BLaER1 treated with 17β-estradiol and CSF1 and Interleukin-3, amounts not matched to agents 10 nM and 100 nM (cell line): ENCODE measurements around the gene TMSB4X.

Source experiments
- H3K27ac ChIP-seq, 11 experiments: shearing (Covaris generic); formaldehyde crosslinking; 2 replicates each; pipeline ENCODE4 v1.8.1; 2022
- H3K27me3 ChIP-seq, 11 experiments: shearing (Covaris generic); formaldehyde crosslinking; 2 replicates each; pipeline ENCODE4 v1.8.1; 2022
- H3K36me3 ChIP-seq, 11 experiments: shearing (Covaris generic); formaldehyde crosslinking; 2 replicates each; pipeline ENCODE4 v1.8.1; 2022
- H3K4me1 ChIP-seq, 10 experiments: shearing (Covaris generic); formaldehyde crosslinking; 2 replicates each; pipeline ENCODE4 v1.8.1; 2022
- H3K4me2 ChIP-seq, 11 experiments: shearing (Covaris generic); formaldehyde crosslinking; 2 replicates each; pipeline ENCODE4 v1.8.1; 2022
- H3K4me3 ChIP-seq, 10 experiments: shearing (Covaris generic); formaldehyde crosslinking; 2 replicates each; pipeline ENCODE4 v1.8.1; 2022
- H3K9ac ChIP-seq, 11 experiments: shearing (Covaris generic); formaldehyde crosslinking; 2 replicates each; pipeline ENCODE4 v1.8.1; 2022
- H3K9me3 ChIP-seq, 11 experiments: shearing (Covaris generic); formaldehyde crosslinking; replicated peaks in 1 of 11; 2 replicates each; pipeline ENCODE4 v1.8.1; 2022
- H4K20me1 ChIP-seq, 11 experiments: shearing (Covaris generic); formaldehyde crosslinking; 2 replicates each; pipeline ENCODE4 v1.8.1; 2022
- Cebpa-rat ChIP-seq, 11 experiments: shearing (Covaris generic); IDR thresholded peaks; 2 replicates each; pipeline ENCODE4 v1.8.1; 2022

TMSB4X gene

GRCh38 chrX:12945494-12945893 lies 29.4 kb upstream of the TMSB4X start:
- TF ChIP-seq Cebpa-rat (IDR thresholded peaks at IDR 0.05), result no peak

GRCh38 chrX:12946406-12946805 lies 28.5 kb upstream of the TMSB4X start:
- peaks cover 0 to 28% (median 4%) of the 10 kb centered on the region in 11 experiments; a peak in 7 of 22 replicates for H4K20me1 ChIP-seq
- no peak overlapping the region for H3K4me3 ChIP-seq
- peaks cover 0 to 32% (median 18%) of the 10 kb centered on the region in 11 experiments; a peak in 12 of 22 replicates for H3K27me3 ChIP-seq
- TF ChIP-seq Cebpa-rat (IDR thresholded peaks at IDR 0.05), result no peak
- H3K27ac ChIP-seq, result peak overlapping the region in 3 of 11 experiments; percentile 65 to 97 (median 94); a peak in 3 of 22 replicates
- H3K9ac ChIP-seq, result peak overlapping the region in 2 of 11 experiments; percentile 17 to 45; a peak in 3 of 22 replicates
- no peaks in the 10 kb centered on the region for H3K36me3 ChIP-seq
- H3K9me3 ChIP-seq, result peaks cover 0 to 1% (median 0%) of the 10 kb centered on the region in 11 experiments; a peak in 1 of 22 replicates
- H3K4me1 ChIP-seq, result peaks cover 44 to 57% (median 46%) of the 10 kb centered on the region in 10 experiments
- peak overlapping the region in 3 of 11 experiments; percentile 27 to 93 (median 92); a peak in 4 of 22 replicates for H3K4me2 ChIP-seq

More at GRCh38 chrX:12945494-12945893, 29.4 kb upstream of the TMSB4X start:
- no peak overlapping the region for H3K4me2 ChIP-seq
- H4K20me1 ChIP-seq, result peaks cover 0 to 21% (median 4%) of the 10 kb centered on the region in 11 experiments; a peak in 7 of 22 replicates
- peaks cover 0 to 38% (median 22%) of the 10 kb centered on the region in 11 experiments; a peak in 14 of 22 replicates for H3K27me3 ChIP-seq
- H3K4me3 ChIP-seq, result no peak overlapping the region
- H3K9me3 ChIP-seq, result peaks cover 3 to 10% (median 5%) of the 10 kb centered on the region in 11 experiments; a peak in 21 of 22 replicates
- no peak overlapping the region for H3K27ac ChIP-seq
- no peak overlapping the region for H3K9ac ChIP-seq
- peaks cover 35 to 48% (median 37%) of the 10 kb centered on the region in 10 experiments for H3K4me1 ChIP-seq
- no peaks in the 10 kb centered on the region for H3K36me3 ChIP-seq

GRCh38 chrX:12946838-12947544 lies 27.9 kb upstream of the TMSB4X start:
- Histone ChIP-seq H3K27me3 (peaks cover 0 to 32% (median 16%) of the 10 kb centered on the region in 11 experiments; a peak in 12 of 22 replicates), H3K4me1 (peaks cover 50 to 63% (median 52%) of the 10 kb centered on the region in 10 experiments), H3K36me3 (no peaks in the 10 kb centered on the region), H4K20me1 (peaks cover 0 to 28% (median 4%) of the 10 kb centered on the region in 11 experiments; a peak in 7 of 22 replicates), H3K4me3 (no peak overlapping the region), H3K9me3 (no peaks in the 10 kb centered on the region), H3K4me2 (peak overlapping the region; percentile 19 to 93 (median 82)), H3K27ac (peak overlapping the region; percentile 46 to 99 (median 79); a peak in 21 of 22 replicates), H3K9ac (peak overlapping the region; percentile 51 to 75 (median 64); a peak in 20 of 22 replicates)
- TF ChIP-seq Cebpa-rat (IDR thresholded peaks at IDR 0.05), result no peak

GRCh38 chrX:12947545-12948235 lies 27.2 kb upstream of the TMSB4X start:
- peak overlapping the region; percentile 39 to 93 (median 82) for H3K4me2 ChIP-seq
- H3K4me3 ChIP-seq, result no peak overlapping the region
- H3K9me3 ChIP-seq, result no peaks in the 10 kb centered on the region
- peaks cover 51 to 70% (median 58%) of the 10 kb centered on the region in 10 experiments for H3K4me1 ChIP-seq
- no peaks in the 10 kb centered on the region for H3K36me3 ChIP-seq
- peak overlapping the region in 10 of 11 experiments; percentile 51 to 75 (median 66); a peak in 19 of 22 replicates for H3K9ac ChIP-seq
- H4K20me1 ChIP-seq, result peaks cover 0 to 28% (median 4%) of the 10 kb centered on the region in 11 experiments; a peak in 7 of 22 replicates
- H3K27ac ChIP-seq, result peak overlapping the region; percentile 52 to 99 (median 79); a peak in 20 of 22 replicates
- no peak for TF ChIP-seq Cebpa-rat (IDR thresholded peaks at IDR 0.05)
- H3K27me3 ChIP-seq, result peaks cover 0 to 27% (median 13%) of the 10 kb centered on the region in 11 experiments; a peak in 11 of 22 replicates

GRCh38 chrX:12948495-12948894 lies 26.4 kb upstream of the TMSB4X start:
- Histone ChIP-seq H3K27me3 (peaks cover 0 to 21% (median 12%) of the 10 kb centered on the region in 11 experiments; a peak in 10 of 22 replicates), H3K9me3 (no peaks in the 10 kb centered on the region), H4K20me1 (peaks cover 0 to 28% (median 4%) of the 10 kb centered on the region in 11 experiments; a peak in 7 of 22 replicates), H3K4me3 (no peak overlapping the region), H3K27ac (peak overlapping the region in 10 of 11 experiments; percentile 65 to 99 (median 80); a peak in 15 of 22 replicates), H3K36me3 (no peaks in the 10 kb centered on the region), H3K4me2 (peak overlapping the region in 10 of 11 experiments; percentile 64 to 93 (median 82); a peak in 18 of 22 replicates), H3K4me1 (peaks cover 58 to 78% (median 66%) of the 10 kb centered on the region in 10 experiments), H3K9ac (no peak overlapping the region; a peak in 1 of 22 replicates)
- no peak for TF ChIP-seq Cebpa-rat (IDR thresholded peaks at IDR 0.05)

- Histone ChIP-seq H4K20me1 (peaks cover 0 to 28% (median 4%) of the 10 kb centered on the region in 11 experiments; a peak in 7 of 22 replicates), H3K4me1 (peaks cover 67 to 86% (median 75%) of the 10 kb centered on the region in 10 experiments), H3K9me3 (no peaks in the 10 kb centered on the region), H3K9ac (peak overlapping the region; percentile 17 to 80 (median 71); a peak in 18 of 22 replicates), H3K4me2 (peak overlapping the region; percentile 64 to 93 (median 82)), H3K4me3 (no peak overlapping the region), H3K27me3 (peaks cover 0 to 21% (median 12%) of the 10 kb centered on the region in 11 experiments; a peak in 10 of 22 replicates), H3K27ac (peak overlapping the region; percentile 46 to 99 (median 81); a peak in 21 of 22 replicates), H3K36me3 (no peaks in the 10 kb centered on the region)
- TF ChIP-seq Cebpa-rat (IDR thresholded peaks at IDR 0.05), result no peak
Observed at GRCh38 chrX:12949205-12949926, 25.5 kb upstream of the TMSB4X start.

- peak overlapping the region in 6 of 10 experiments; percentile 8 to 50 (median 33); a peak in 11 of 20 replicates for H3K4me3 ChIP-seq
- H3K4me1 ChIP-seq, result peaks cover 74 to 94% (median 82%) of the 10 kb centered on the region in 10 experiments
- no peaks in the 10 kb centered on the region for H3K9me3 ChIP-seq
- H3K4me2 ChIP-seq, result peak overlapping the region; percentile 64 to 93 (median 82)
- peak overlapping the region; percentile 65 to 99 (median 81) for H3K27ac ChIP-seq
- H3K27me3 ChIP-seq, result peaks cover 0 to 24% (median 11%) of the 10 kb centered on the region in 11 experiments; a peak in 10 of 22 replicates
- H3K9ac ChIP-seq, result peak overlapping the region; percentile 59 to 82 (median 71)
- H3K36me3 ChIP-seq, result no peaks in the 10 kb centered on the region
- peaks cover 0 to 28% (median 4%) of the 10 kb centered on the region in 11 experiments; a peak in 7 of 22 replicates for H4K20me1 ChIP-seq
- peak in 3 of 11 experiments; percentile 9 to 15 (median 15); a peak in 2 of 22 replicates for TF ChIP-seq Cebpa-rat (IDR thresholded peaks at IDR 0.05)
Observed at GRCh38 chrX:12949927-12950656, 24.8 kb upstream of the TMSB4X start.
